ENCODE results near the gene DGKG.

DNA sequence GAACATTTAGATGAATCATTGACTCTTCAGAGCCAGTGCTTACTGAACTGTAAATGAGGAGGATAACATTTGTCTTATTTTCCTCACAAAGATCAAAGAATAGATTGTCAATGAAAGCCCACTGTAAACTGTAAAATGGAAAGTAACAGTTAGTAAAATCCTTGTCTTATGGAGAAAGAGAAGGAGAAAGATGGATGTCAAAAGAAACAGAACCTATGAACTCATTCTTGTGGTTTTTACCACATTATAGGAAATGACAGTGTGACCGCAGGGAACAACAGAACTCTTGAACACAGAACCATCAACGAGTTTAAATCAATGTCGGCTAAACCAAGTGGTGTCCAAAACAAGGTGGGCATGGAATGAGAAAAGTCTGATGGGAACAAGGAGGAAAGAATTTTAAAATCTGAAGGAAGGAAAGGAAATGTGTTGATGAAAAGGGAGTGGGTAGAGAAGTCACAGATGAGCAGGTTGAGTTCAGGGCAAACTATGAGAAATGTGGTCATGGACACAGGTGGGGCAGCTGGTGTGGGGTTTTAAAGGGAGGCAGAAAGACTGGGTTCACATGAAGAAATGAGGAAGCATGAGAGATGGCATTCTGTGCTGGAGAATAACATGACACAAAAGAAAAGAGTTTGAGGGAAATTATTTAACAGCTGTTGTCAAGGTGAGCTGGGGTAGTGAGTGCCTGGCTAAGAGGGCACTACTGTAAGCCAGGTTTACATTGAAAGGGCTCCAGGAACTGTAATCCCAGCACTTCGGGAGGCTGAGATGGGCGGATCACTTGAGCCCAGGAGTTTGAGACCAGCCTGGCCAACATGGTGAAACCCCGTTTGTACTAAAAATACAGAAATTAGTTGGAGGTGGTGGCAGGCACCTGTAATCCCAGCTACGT, 210.7 kb downstream of the DGKG start:
- TF ChIP-seq, protein P1, sequence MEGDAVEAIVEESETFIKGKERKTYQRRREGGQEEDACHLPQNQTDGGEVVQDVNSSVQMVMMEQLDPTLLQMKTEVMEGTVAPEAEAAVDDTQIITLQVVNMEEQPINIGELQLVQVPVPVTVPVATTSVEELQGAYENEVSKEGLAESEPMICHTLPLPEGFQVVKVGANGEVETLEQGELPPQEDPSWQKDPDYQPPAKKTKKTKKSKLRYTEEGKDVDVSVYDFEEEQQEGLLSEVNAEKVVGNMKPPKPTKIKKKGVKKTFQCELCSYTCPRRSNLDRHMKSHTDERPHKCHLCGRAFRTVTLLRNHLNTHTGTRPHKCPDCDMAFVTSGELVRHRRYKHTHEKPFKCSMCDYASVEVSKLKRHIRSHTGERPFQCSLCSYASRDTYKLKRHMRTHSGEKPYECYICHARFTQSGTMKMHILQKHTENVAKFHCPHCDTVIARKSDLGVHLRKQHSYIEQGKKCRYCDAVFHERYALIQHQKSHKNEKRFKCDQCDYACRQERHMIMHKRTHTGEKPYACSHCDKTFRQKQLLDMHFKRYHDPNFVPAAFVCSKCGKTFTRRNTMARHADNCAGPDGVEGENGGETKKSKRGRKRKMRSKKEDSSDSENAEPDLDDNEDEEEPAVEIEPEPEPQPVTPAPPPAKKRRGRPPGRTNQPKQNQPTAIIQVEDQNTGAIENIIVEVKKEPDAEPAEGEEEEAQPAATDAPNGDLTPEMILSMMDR (IDR thresholded peaks at IDR 0.05), result no peak
- TF ChIP-seq POLR2A (IDR thresholded peaks at IDR 0.05), result no peak

Data from testis (tissue), 2 donors.